ENCODE data around the gene PPFIBP2.
A peak's percentile ranks its signal among the peaks of the same experiment; 100 is the strongest.
"Not testable (repeated sequence)": the region's sequence is repeated elsewhere in the genome, so short reads cannot be mapped to it uniquely, and the experiment has no call there.

Gene PPFIBP2

GRCh38 chr11:7512525-7513233, 1.1 kb upstream of the PPFIBP2 start:
- peak overlapping the region; percentile 78 for H3K4me3 ChIP-seq (ENCODE audit: insufficient read length, low read depth)
- H3K27me3 ChIP-seq (ENCODE audit: insufficient read depth, insufficient read length), result peaks cover 22% of the 10 kb centered on the region
- H3K9me3 ChIP-seq (ENCODE audit: insufficient read depth, low read length), result no peaks in the 10 kb centered on the region
- no peaks in the 10 kb centered on the region for H3K36me3 ChIP-seq (ENCODE audit: insufficient read depth, insufficient read length, low read length)
- DNase-seq (ENCODE audit: low read depth, low spot score), result no peak
- peak overlapping the region; percentile 76 for H3K9ac ChIP-seq (ENCODE audit: insufficient read length, low read depth)
- H3K4me1 ChIP-seq (ENCODE audit: insufficient read depth, insufficient read length), result peaks cover 8% of the 10 kb centered on the region
- TF ChIP-seq YY1 (IDR thresholded peaks at IDR 0.05; ENCODE audit: insufficient read depth, insufficient read length) (no peak), ZNF274 (IDR thresholded peaks at IDR 0.05; ENCODE audit: low read depth, low read length) (no peak), SUZ12 (IDR thresholded peaks at IDR 0.05; ENCODE audit: extremely low read depth, insufficient read depth, insufficient read length) (no peak)

DNA sequence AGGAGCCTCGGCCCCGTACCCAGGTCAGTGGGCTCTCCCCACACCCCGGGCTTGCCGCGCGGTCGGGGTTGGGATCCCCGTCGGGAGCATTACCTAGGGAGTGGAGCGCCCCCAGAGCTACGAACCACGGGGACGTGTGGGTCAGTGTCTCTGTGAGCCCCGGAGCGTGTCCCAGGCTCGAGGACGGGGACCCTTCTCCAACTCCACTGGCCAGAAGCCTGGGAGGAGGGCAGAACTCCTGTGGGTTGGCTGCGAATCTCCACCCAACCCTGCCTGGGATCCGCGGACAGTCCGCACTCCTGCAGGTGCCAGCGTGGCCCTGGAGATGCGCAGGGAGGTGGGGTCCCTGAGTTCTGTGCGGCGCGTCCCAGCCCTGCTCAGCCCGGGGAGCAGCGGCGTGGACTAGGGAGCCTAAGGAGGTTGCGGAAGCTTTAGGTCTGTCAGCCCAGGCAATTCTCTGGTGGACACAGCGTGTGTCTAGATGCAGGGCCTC, 346 bp downstream of the PPFIBP2 start:
- peak overlapping the region; percentile 73 for H3K9ac ChIP-seq (ENCODE audit: insufficient read length, low read depth)
- peak overlapping the region; percentile 78 for H3K4me3 ChIP-seq (ENCODE audit: insufficient read length, low read depth)
- peaks cover 8% of the 10 kb centered on the region for H3K4me1 ChIP-seq (ENCODE audit: insufficient read depth, insufficient read length)
- H3K36me3 ChIP-seq (ENCODE audit: insufficient read depth, insufficient read length, low read length), result no peaks in the 10 kb centered on the region
- H3K9me3 ChIP-seq (ENCODE audit: insufficient read depth, low read length), result no peaks in the 10 kb centered on the region
- TF ChIP-seq YY1 (IDR thresholded peaks at IDR 0.05; ENCODE audit: insufficient read depth, insufficient read length) (no peak), SUZ12 (IDR thresholded peaks at IDR 0.05; ENCODE audit: extremely low read depth, insufficient read depth, insufficient read length) (no peak), ZNF274 (IDR thresholded peaks at IDR 0.05; ENCODE audit: low read depth, low read length) (no peak)
- DNase-seq (ENCODE audit: low read depth, low spot score), result no peak
- peaks cover 22% of the 10 kb centered on the region for H3K27me3 ChIP-seq (ENCODE audit: insufficient read depth, insufficient read length)

- Histone ChIP-seq H3K4me3 (ENCODE audit: insufficient read length, low read depth) (no peak overlapping the region), H3K9ac (ENCODE audit: insufficient read length, low read depth) (no peak overlapping the region), H3K4me1 (ENCODE audit: insufficient read depth, insufficient read length) (peaks cover 8% of the 10 kb centered on the region), H3K36me3 (ENCODE audit: insufficient read depth, insufficient read length, low read length) (no peaks in the 10 kb centered on the region), H3K9me3 (ENCODE audit: insufficient read depth, low read length) (no peaks in the 10 kb centered on the region), H3K27me3 (ENCODE audit: insufficient read depth, insufficient read length) (peaks cover 22% of the 10 kb centered on the region)
- TF ChIP-seq YY1 (IDR thresholded peaks at IDR 0.05; ENCODE audit: insufficient read depth, insufficient read length) (no peak), ZNF274 (IDR thresholded peaks at IDR 0.05; ENCODE audit: low read depth, low read length) (no peak), SUZ12 (IDR thresholded peaks at IDR 0.05; ENCODE audit: extremely low read depth, insufficient read depth, insufficient read length) (no peak)
- DNase-seq (ENCODE audit: low read depth, low spot score), result no peak
Observed at GRCh38 chr11:7515447-7515886, 1.7 kb downstream of the PPFIBP2 start.

DNA sequence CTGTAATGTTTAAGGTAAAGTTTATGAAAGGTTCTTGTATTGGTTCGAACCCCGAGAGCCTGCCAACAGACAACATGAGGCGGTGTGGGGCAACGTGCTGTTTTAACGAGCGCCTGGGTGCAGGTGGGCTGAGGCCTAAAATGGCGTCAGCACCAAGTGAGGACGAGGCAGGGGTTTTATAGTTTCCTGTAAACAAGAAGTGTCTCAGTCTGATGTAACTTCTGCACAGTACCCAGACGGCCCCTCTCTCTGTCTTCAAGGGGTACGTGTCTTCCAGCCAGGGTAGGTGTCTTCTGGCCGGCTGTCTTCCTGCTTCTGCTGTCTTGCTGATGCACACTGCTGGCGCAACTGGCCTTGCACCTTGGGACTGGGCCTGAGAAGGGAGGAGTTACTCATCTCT, 2.7 kb downstream of the PPFIBP2 start:
- Histone ChIP-seq H3K9ac (ENCODE audit: insufficient read length, low read depth) (no peak overlapping the region), H3K27me3 (ENCODE audit: insufficient read depth, insufficient read length) (peaks cover 22% of the 10 kb centered on the region), H3K4me1 (ENCODE audit: insufficient read depth, insufficient read length) (peaks cover 8% of the 10 kb centered on the region), H3K4me3 (ENCODE audit: insufficient read length, low read depth) (no peak overlapping the region), H3K9me3 (ENCODE audit: insufficient read depth, low read length) (no peaks in the 10 kb centered on the region), H3K36me3 (ENCODE audit: insufficient read depth, insufficient read length, low read length) (no peaks in the 10 kb centered on the region)
- TF ChIP-seq YY1 (IDR thresholded peaks at IDR 0.05; ENCODE audit: insufficient read depth, insufficient read length) (no peak), SUZ12 (IDR thresholded peaks at IDR 0.05; ENCODE audit: extremely low read depth, insufficient read depth, insufficient read length) (no peak), ZNF274 (IDR thresholded peaks at IDR 0.05; ENCODE audit: low read depth, low read length) (no peak)
- no peak for DNase-seq (ENCODE audit: low read depth, low spot score)

DNA sequence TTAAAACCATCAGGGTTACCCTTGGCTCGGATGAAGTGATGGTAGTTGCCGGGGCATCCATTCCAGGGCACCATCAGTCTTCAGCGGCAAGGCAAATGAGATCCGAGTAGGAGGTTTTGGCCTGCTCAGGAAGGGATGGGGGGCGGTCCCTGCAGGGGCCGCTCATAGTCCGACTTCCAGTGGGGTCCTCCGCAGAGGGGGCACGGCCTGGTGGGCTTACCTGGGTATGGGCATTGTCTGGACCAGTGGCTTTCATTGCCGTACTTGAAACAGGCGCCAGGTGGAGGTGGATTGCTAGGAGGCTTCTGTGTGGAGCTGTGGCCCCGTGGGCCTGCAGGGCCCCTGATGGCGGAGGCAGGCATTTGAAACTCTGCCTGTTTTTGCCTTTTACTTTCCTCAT, 3.9 kb downstream of the PPFIBP2 start:
- H3K9me3 ChIP-seq (ENCODE audit: insufficient read depth, low read length); H3K4me1 ChIP-seq (ENCODE audit: insufficient read depth, insufficient read length); DNase-seq (ENCODE audit: low read depth, low spot score); H3K36me3 ChIP-seq (ENCODE audit: insufficient read depth, insufficient read length, low read length); H3K4me3 ChIP-seq (ENCODE audit: insufficient read length, low read depth); H3K9ac ChIP-seq (ENCODE audit: insufficient read length, low read depth): not testable (repeated sequence)
- H3K27me3 ChIP-seq (ENCODE audit: insufficient read depth, insufficient read length), result peaks cover 22% of the 10 kb centered on the region

DNA sequence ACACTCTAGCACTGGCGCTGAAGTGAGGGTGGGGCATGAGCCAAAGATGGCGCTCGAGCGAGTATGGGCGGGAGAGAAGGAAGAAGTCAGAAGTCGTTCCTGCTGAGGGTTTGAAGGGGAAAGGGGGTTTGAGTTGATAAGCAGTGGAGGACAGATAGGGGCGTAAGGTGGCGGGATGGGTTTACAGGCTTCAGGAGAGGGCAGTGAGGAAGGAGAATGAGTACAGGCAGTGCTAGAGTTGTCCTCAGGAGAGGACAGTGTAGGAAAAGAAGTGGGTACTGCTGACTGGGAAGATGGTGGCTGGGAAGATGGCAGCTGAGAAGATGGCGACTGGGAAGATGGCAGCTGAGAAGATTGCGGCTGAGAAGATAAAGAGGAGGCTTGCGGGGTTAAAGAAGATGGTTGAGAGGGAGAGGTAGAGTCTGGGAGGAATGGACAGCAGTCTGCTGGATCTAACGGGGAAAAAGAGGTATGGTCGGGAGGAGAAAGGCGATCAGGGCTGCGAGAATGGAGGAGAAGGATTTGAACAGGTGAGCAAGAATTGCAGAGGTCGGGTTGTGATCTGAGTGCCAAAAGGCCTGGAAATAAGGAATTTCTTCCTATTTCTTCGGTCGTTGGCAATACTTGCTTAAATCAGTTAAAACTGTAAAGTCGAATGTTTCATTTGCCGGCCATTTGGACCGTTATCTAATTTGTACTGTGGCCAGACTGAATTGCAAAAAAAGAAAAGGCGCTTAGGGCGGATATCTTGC, 5.2 kb downstream of the PPFIBP2 start:
- Histone ChIP-seq H3K4me3 (ENCODE audit: insufficient read length, low read depth) (no peak overlapping the region), H3K9ac (ENCODE audit: insufficient read length, low read depth) (no peak overlapping the region), H3K9me3 (ENCODE audit: insufficient read depth, low read length) (no peaks in the 10 kb centered on the region), H3K27me3 (ENCODE audit: insufficient read depth, insufficient read length) (peaks cover 21% of the 10 kb centered on the region), H3K36me3 (ENCODE audit: insufficient read depth, insufficient read length, low read length) (no peaks in the 10 kb centered on the region), H3K4me1 (ENCODE audit: insufficient read depth, insufficient read length) (peaks cover 3% of the 10 kb centered on the region)
- DNase-seq (ENCODE audit: low read depth, low spot score), result no peak
- TF ChIP-seq SUZ12 (IDR thresholded peaks at IDR 0.05; ENCODE audit: extremely low read depth, insufficient read depth, insufficient read length) (no peak), ZNF274 (IDR thresholded peaks at IDR 0.05; ENCODE audit: low read depth, low read length) (no peak), YY1 (IDR thresholded peaks at IDR 0.05; ENCODE audit: insufficient read depth, insufficient read length) (no peak)

Data from NT2/D1 (cell line).